Right atrium auricular region (tissue), 2 donors: Measurements from ENCODE around the gene SORL1. TPM values are rescaled to one million over a fixed set of nuclear protein-coding genes. Genes with fewer than 3 reads are reported as not detected.
"Not testable (repeated sequence)": the region's sequence is repeated elsewhere in the genome, so short reads cannot be mapped to it uniquely, and the experiment has no call there.

Source experiments
- DNase-seq: peaks from one replicate; pipeline ENCODE4 v3.0.0-alpha.2; 2019; ENCODE audit warnings: low spot score
- H3K27ac ChIP-seq, 2 donors: fragments of 200-600 bp; sonication (generic); 1 replicate in 1 of 2; 2 replicates in 1 of 2; pipeline ENCODE4 v1.5.1; 2016 to 2019
- H3K27me3 ChIP-seq, 2 donors: fragments of 200-600 bp; sonication (generic); one replicate each; pipeline versions ENCODE4 v1.5.1 to v1.6.0; 2017 to 2019
- H3K36me3 ChIP-seq: fragments of 200-600 bp; sonication (generic); one replicate; pipeline ENCODE4 v1.5.1; 2016
- H3K4me1 ChIP-seq, 2 donors: fragments of 200-600 bp; sonication (generic); one replicate each; pipeline versions ENCODE4 v1.5.1 to v1.6.0; 2017 to 2019
- H3K4me3 ChIP-seq, 2 donors: fragments of 200-600 bp; sonication (generic); 1 replicate in 1 of 2; 2 replicates in 1 of 2; pipeline ENCODE4 v1.5.1; 2017 to 2019; ENCODE audit warnings: mild to moderate bottlenecking in 1 of 2, moderate library complexity in 1 of 2
- H3K9me3 ChIP-seq, 2 donors: fragments of 200-600 bp; sonication (generic); one replicate each; pipeline ENCODE4 v1.5.1; 2019
- total RNA-seq, 2 donors: library from RNA; depleted of rRNA; stranded (reverse); fragments of >200 nt; gene quantifications; one replicate each; pipeline ENCODE4 v1.1.0, GENCODE V29; 2016
- TF ChIP-seq, protein P1 (sequence below), 2 donors: fragments of 200-600 bp; sonication (generic); IDR thresholded peaks; one replicate each; pipeline ENCODE4 v1.5.1; 2019; ENCODE audit warnings: antibody characterized with exemption in 2 of 2

Gene SORL1
- total RNA-seq, 2 donors from 2014 or later, result 6.4 to 7.5 TPM

DNA sequence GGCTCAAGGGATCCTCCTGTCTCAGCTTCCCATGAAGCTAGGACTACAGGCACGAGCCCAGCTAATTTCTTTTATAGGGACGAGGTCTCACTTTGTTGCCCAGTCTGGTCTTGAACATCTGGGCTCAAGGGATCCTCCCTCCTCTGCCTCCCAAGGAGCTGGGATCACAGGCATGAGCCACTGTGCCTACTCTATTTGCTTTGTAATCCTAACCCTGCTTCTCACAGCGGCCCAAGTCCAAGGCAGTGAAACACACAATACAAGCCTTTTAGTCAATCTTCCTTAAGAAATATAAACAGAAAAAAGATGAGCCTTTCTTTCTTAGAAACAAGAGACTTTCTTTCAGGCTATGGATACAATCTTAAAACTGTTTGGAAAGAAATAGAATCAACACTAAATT, 115.9 kb downstream of the SORL1 start:
- no peaks in the 10 kb centered on the region for H3K4me1 ChIP-seq

DNA sequence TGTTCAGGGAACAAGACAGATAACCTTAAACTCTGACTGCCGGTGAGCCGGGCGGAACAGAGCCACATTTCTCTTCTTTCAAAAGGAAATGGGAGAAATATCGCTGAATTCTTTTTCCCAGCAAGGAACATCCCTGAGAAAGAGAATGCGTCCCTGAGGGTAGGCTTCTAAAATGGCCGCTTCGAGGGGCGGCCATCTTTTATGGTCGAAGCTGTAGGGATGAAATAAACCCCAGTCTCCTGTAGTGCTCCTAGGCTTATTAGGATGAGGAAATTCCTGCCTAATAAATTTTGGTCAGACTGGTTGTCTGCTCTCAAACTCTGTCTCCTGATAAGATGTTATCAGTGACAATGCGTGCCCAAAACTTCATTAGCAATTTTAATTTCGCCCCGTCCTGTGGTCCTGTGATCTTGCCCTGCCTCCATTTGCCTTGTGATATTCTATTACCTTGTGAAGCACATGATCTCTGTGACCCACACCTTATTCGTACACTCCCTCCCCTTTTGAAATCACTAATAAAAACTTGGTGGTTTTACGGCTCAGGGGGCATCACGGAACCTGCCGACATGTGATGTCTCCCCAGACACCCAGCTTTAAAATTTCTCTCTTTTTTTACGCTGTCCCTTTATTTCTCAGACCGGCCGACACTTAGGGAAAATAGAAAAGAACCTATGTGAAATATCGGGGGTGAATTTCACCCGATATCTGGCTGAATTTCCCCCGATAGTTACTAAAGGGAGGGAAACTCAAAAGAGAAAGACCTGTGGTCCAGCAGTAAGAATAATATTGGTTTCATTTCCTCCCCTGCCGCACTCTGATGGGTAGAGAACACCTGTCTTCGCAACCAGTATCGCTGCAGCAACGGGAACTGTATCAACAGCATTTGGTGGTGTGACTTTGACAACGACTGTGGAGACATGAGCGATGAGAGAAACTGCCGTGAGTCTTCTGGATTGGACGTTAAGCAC, 117.5 kb downstream of the SORL1 start:
- not testable (repeated sequence) for H3K36me3 ChIP-seq

More for the DNA sequence above, 115.9 kb downstream of the SORL1 start:
- Histone ChIP-seq H3K27ac (no peak overlapping the region), H3K9me3 (no peaks in the 10 kb centered on the region), H3K36me3 (no peaks in the 10 kb centered on the region), H3K27me3 (no peaks in the 10 kb centered on the region), H3K4me3 (no peak overlapping the region)
- TF ChIP-seq, protein P1, sequence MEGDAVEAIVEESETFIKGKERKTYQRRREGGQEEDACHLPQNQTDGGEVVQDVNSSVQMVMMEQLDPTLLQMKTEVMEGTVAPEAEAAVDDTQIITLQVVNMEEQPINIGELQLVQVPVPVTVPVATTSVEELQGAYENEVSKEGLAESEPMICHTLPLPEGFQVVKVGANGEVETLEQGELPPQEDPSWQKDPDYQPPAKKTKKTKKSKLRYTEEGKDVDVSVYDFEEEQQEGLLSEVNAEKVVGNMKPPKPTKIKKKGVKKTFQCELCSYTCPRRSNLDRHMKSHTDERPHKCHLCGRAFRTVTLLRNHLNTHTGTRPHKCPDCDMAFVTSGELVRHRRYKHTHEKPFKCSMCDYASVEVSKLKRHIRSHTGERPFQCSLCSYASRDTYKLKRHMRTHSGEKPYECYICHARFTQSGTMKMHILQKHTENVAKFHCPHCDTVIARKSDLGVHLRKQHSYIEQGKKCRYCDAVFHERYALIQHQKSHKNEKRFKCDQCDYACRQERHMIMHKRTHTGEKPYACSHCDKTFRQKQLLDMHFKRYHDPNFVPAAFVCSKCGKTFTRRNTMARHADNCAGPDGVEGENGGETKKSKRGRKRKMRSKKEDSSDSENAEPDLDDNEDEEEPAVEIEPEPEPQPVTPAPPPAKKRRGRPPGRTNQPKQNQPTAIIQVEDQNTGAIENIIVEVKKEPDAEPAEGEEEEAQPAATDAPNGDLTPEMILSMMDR (IDR thresholded peaks at IDR 0.05), result no peak
- DNase-seq, result no peak

DNA sequence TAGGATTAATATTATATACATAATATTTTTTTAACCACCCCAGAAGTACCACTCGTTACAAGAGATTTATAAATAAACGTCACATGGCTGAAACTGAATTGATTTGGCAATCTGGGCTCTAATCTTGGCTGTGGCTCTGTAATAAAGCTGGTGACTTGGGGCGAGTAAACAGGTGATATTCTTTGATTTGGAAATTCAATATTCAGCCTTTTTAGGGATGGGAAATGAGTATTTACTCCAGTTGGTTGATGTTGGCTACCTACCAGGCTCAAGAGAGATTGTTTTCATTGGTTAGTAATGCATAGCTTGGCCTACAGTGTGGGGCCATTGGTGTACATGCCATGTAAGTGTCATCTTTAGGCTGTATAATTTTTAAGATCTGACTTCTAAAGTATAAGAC, 118.3 kb downstream of the SORL1 start:
- TF ChIP-seq, protein P1 (IDR thresholded peaks at IDR 0.05), result no peak
- H3K36me3 ChIP-seq, result no peaks in the 10 kb centered on the region
- peaks cover 0 to 19% of the 10 kb centered on the region in 2 donors for H3K4me1 ChIP-seq
- no peak overlapping the region for H3K27ac ChIP-seq
- H3K9me3 ChIP-seq, result no peaks in the 10 kb centered on the region
- no peak for DNase-seq
- no peak overlapping the region for H3K4me3 ChIP-seq
- no peaks in the 10 kb centered on the region for H3K27me3 ChIP-seq

More for the DNA sequence above, 117.5 kb downstream of the SORL1 start:
- H3K9me3 ChIP-seq, H3K27ac ChIP-seq, H3K27me3 ChIP-seq, H3K4me3 ChIP-seq, DNase-seq: not testable (repeated sequence)
- peaks cover 0 to 11% of the 10 kb centered on the region in 2 donors for H3K4me1 ChIP-seq

DNA sequence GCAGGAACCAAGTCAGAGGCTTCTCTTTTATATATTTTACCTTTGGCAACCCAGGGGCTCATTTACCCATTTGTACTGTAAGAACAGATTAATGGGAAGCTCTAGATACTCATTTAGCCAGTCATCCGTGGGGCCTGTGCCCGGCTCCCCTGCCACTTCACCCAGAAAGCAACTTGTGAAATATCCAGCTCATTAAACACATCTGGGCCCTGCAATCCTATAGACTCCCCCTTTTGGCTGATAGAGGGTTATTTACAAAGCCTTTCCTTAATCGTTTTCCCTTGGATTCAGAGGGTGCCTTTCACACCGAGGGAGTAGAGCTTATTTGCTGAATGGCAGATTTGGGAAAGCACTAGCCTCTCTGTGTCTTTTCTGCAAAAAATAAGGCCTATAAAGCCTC, 119.4 kb downstream of the SORL1 start:
- TF ChIP-seq, protein P1 (IDR thresholded peaks at IDR 0.05), result no peak
- Histone ChIP-seq H3K4me3 (no peak overlapping the region), H3K9me3 (no peaks in the 10 kb centered on the region), H3K27ac (no peak overlapping the region), H3K36me3 (no peaks in the 10 kb centered on the region), H3K27me3 (no peaks in the 10 kb centered on the region), H3K4me1 (peaks cover 0 to 30% of the 10 kb centered on the region in 2 donors)
- no peak for DNase-seq

DNA sequence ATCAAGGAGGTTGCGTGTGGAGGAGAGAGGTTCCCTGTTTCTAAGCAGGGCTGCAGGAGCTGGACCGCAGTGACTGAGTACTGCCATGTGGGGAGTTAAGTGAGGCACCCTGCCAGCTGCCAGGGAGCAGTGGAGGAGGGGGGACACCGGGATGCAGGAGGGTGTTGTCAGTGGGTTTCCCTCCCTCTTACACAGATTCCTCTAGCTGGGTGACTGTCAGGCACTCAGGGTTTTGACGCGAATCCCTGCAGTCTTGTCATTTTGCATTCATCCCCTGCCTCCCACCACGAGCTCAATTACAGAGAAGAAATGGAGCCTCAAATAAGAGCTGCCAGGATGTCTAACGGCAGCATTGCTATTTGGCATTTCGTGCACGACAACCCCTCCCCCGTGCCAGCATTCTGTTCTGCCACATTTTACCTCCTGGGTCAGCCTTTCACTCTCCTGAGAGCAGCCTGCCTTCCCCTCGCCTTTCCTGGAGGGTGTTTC, 120.5 kb downstream of the SORL1 start:
- peaks cover 0 to 30% of the 10 kb centered on the region in 2 donors for H3K4me1 ChIP-seq
- no peak overlapping the region for H3K4me3 ChIP-seq

DNA sequence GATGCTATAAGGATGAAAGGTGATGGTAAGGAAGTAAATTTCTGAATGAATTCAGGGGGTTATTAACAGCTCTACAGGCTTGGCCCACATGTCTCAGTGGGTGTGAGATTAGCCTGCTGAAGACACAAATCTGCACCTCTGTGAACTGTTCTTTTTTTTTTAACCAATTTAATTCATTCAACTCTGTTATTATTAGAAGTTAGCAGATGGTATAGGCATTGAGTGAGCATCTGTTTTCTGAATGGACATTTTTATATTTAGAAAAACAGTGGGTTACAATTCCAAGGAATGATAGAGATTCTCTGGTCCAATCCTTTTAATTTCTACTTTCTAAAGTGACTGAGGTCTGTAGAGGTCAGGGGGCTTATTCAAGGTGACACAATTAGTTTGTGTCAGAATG, 122.7 kb downstream of the SORL1 start:
- no peaks in the 10 kb centered on the region for H3K9me3 ChIP-seq
- peak overlapping the region; percentile 51 to 55 for H3K27ac ChIP-seq
- TF ChIP-seq, protein P1 (IDR thresholded peaks at IDR 0.05), result no peak
- H3K4me1 ChIP-seq, result peaks cover 0 to 33% of the 10 kb centered on the region in 2 donors
- DNase-seq, result no peak
- no peaks in the 10 kb centered on the region for H3K36me3 ChIP-seq
- no peaks in the 10 kb centered on the region for H3K27me3 ChIP-seq
- no peak overlapping the region for H3K4me3 ChIP-seq

More for the DNA sequence above, 120.5 kb downstream of the SORL1 start:
- H3K9me3 ChIP-seq, result no peaks in the 10 kb centered on the region
- H3K27me3 ChIP-seq, result no peaks in the 10 kb centered on the region
- TF ChIP-seq, protein P1 (IDR thresholded peaks at IDR 0.05), result no peak
- H3K36me3 ChIP-seq, result no peaks in the 10 kb centered on the region
- no peak for DNase-seq
- H3K27ac ChIP-seq, result no peak overlapping the region
